ENCODE measurements around the gene DHX16. TPM values are rescaled to one million over a fixed set of nuclear protein-coding genes. Genes with fewer than 3 reads are reported as not detected.

The DHX16 gene
- total RNA-seq, 1 experiment from 2014 or later = 44.5 TPM

- Histone ChIP-seq H3K27ac (ENCODE audit: low read length) (peak within 1 kb of the TSS; percentile 100), H3K27me3 (ENCODE audit: control insufficient read depth, insufficient read depth, low read length) (no peaks in the 10 kb centered on the region), H3K36me3 (ENCODE audit: control insufficient read depth, insufficient read depth, low read length) (peaks cover 22% of the 10 kb centered on the region), H3K9me3 (ENCODE audit: control insufficient read depth, insufficient read depth, low read depth, low read length) (no peaks in the 10 kb centered on the region), H3K4me1 (ENCODE audit: control insufficient read depth, insufficient read depth, low read length) (peaks cover 26% of the 10 kb centered on the region), H3K4me3 (ENCODE audit: low read depth in 2 of 2, low read length in 2 of 2) (peak within 1 kb of the TSS; percentile 71 to 98)
- in situ Hi-C loops (cut with HindIII; ENCODE audit: low pct_unique_long_range_greater_than_20kb, low sequenced_read_pairs) (no loop called here), intact Hi-C loops (cut with micrococcal nuclease; ENCODE audit: unreplicated experiment) (no loop called here)
- TSS peak; percentile 93 for BruUV-seq (replicated peaks)
- CTCF ChIA-PET = no interaction called here
- TF ChIP-seq REST (IDR thresholded peaks at IDR 0.05; ENCODE audit: insufficient read depth in 1 of 2, low read depth in 2 of 2, low read length in 1 of 2) = peak in 1 of 2 experiments; percentile 52; a peak in 1 of 4 replicates
- peak; percentile 91 for TF ChIP-seq POLR2AphosphoS5 (IDR thresholded peaks at IDR 0.05; ENCODE audit: low read depth, low read length)
- TF ChIP-seq, protein P1, sequence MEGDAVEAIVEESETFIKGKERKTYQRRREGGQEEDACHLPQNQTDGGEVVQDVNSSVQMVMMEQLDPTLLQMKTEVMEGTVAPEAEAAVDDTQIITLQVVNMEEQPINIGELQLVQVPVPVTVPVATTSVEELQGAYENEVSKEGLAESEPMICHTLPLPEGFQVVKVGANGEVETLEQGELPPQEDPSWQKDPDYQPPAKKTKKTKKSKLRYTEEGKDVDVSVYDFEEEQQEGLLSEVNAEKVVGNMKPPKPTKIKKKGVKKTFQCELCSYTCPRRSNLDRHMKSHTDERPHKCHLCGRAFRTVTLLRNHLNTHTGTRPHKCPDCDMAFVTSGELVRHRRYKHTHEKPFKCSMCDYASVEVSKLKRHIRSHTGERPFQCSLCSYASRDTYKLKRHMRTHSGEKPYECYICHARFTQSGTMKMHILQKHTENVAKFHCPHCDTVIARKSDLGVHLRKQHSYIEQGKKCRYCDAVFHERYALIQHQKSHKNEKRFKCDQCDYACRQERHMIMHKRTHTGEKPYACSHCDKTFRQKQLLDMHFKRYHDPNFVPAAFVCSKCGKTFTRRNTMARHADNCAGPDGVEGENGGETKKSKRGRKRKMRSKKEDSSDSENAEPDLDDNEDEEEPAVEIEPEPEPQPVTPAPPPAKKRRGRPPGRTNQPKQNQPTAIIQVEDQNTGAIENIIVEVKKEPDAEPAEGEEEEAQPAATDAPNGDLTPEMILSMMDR (IDR thresholded peaks at IDR 0.05) = no peak
- no peak for TF ChIP-seq TCF7L2 (IDR thresholded peaks at IDR 0.05; ENCODE audit: low read depth, low read length)
- 0 out of 2 replicates have a peak, but pooled peaks have one; percentile 78 for TF ChIP-seq SIN3A (IDR thresholded peaks at IDR 0.05; ENCODE audit: borderline replicate concordance, insufficient read depth, low read depth, low read length)
- POLR2A ChIA-PET = no interaction called here
- DNase-seq (ENCODE audit: low read depth, low spot score) (peak; percentile 97), ATAC-seq (peak; percentile 90)
These were observed 55.1 kb downstream of the DHX16 start, which contains the start of gene MRPS18B for GRCh38 chr6:30617565-30618269. MRPS18B (plus strand) TSS chr6:30617840; CDS start chr6:30617866, 26 bp downstream.

GRCh38 chr6:30616811-30617564 lies 55.8 kb downstream of the DHX16 start, which contains the start of gene PPP1R10:
PPP1R10 (minus strand) TSS chr6:30617243; CDS start chr6:30609944, 7,299 bp downstream.
- POLR2A ChIA-PET = no interaction called here
- H3K36me3 ChIP-seq (ENCODE audit: control insufficient read depth, insufficient read depth, low read length) = peaks cover 22% of the 10 kb centered on the region

More at GRCh38 chr6:30616811-30617564, 55.8 kb downstream of the DHX16 start, which contains the start of gene PPP1R10:
- Histone ChIP-seq H3K9me3 (ENCODE audit: control insufficient read depth, insufficient read depth, low read depth, low read length) (no peaks in the 10 kb centered on the region), H3K4me1 (ENCODE audit: control insufficient read depth, insufficient read depth, low read length) (peaks cover 32% of the 10 kb centered on the region), H3K4me3 (ENCODE audit: low read depth in 2 of 2, low read length in 2 of 2) (peak within 1 kb of the TSS; percentile 71 to 98), H3K27me3 (ENCODE audit: control insufficient read depth, insufficient read depth, low read length) (no peaks in the 10 kb centered on the region), H3K27ac (ENCODE audit: low read length) (peak within 1 kb of the TSS; percentile 100)
- CTCF ChIA-PET = no interaction called here
- intact Hi-C loops (cut with micrococcal nuclease; ENCODE audit: unreplicated experiment) = no loop called here
- in situ Hi-C loops (cut with HindIII; ENCODE audit: low pct_unique_long_range_greater_than_20kb, low sequenced_read_pairs) = no loop called here
- DNase-seq (ENCODE audit: low read depth, low spot score) = peak; percentile 100
- peak; percentile 90 for ATAC-seq
- BruUV-seq (replicated peaks) = TSS peak; percentile 88
- TF ChIP-seq REST (IDR thresholded peaks at IDR 0.05; ENCODE audit: insufficient read depth in 1 of 2, low read depth in 2 of 2, low read length in 1 of 2) = no peak
- peak; percentile 100 for TF ChIP-seq POLR2AphosphoS5 (IDR thresholded peaks at IDR 0.05; ENCODE audit: low read depth, low read length)
- TF ChIP-seq, protein P1 (IDR thresholded peaks at IDR 0.05) = no peak
- peak; percentile 83; the same call in 1 of the 2 replicates for TF ChIP-seq SIN3A (IDR thresholded peaks at IDR 0.05; ENCODE audit: borderline replicate concordance, insufficient read depth, low read depth, low read length)
- 0 out of 2 replicates have a peak, but pooled peaks have one; percentile 16 for TF ChIP-seq TCF7L2 (IDR thresholded peaks at IDR 0.05; ENCODE audit: low read depth, low read length)
